Right lobe of liver (tissue), 4 donors: ENCODE data around the gene IL1RL2.

Source experiments
- POLR2A ChIP-seq: fragments of 450-650 bp; IDR thresholded peaks from one replicate; pipeline ENCODE4 v1.6.1; 2017; ENCODE audit warnings: antibody characterized with exemption, mild to moderate bottlenecking
- TF ChIP-seq, protein P1 (sequence below), 4 donors: fragments of 200-600 bp in 3 of 4; fragments of 450-650 bp in 1 of 4; IDR thresholded peaks; one replicate each; pipeline versions ENCODE4 v1.5.1 to v1.8.0; 2016 to 2022; ENCODE audit warnings: antibody characterized with exemption in 4 of 4, mild to moderate bottlenecking in 2 of 4
- donor health status: DM: no; HTN: no; CAD: no.
- donor health status: DM: no; HTN: no; CAD: no.
- donor health status: DM: no; HTN: yes; CAD: no.

DNA sequence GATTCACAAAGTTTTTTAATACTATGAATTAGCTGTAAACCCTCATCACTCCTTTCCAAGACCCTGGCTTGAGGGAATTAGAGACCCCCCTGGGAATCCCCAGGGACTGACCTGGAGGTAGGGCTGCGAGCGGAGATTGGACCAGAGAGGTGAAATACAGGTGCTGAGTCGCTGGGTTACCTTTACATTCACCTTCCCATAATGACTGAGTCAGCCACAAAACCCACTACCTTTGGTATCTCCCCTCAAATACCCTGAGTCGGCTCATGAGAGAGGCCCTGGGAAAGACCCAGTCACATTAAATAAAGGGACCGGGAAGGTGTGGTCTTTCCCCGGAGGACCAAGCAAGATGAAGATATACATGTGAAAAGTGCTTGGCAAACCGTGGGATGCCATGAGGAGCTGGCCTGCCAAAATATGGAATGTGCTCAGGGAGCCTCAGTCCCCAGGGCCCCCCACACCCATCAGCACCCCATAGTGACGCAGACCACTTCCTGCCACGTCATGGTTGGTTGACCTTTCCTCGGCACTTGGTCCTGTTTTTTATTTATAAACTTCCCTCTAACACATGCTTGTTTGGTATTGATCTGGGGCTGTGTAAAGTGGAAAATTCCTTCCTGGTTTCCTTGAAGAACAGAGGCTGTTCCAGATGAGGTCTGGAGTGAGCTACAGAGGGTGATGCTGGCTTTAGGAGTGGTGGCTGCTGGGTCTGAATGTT lies 51.4 kb downstream of the IL1RL2 start:
- TF ChIP-seq, protein P1, sequence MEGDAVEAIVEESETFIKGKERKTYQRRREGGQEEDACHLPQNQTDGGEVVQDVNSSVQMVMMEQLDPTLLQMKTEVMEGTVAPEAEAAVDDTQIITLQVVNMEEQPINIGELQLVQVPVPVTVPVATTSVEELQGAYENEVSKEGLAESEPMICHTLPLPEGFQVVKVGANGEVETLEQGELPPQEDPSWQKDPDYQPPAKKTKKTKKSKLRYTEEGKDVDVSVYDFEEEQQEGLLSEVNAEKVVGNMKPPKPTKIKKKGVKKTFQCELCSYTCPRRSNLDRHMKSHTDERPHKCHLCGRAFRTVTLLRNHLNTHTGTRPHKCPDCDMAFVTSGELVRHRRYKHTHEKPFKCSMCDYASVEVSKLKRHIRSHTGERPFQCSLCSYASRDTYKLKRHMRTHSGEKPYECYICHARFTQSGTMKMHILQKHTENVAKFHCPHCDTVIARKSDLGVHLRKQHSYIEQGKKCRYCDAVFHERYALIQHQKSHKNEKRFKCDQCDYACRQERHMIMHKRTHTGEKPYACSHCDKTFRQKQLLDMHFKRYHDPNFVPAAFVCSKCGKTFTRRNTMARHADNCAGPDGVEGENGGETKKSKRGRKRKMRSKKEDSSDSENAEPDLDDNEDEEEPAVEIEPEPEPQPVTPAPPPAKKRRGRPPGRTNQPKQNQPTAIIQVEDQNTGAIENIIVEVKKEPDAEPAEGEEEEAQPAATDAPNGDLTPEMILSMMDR (IDR thresholded peaks at IDR 0.05): no peak
- TF ChIP-seq POLR2A: no peak
